ENCODE measurements around the gene BDH1. TPM values are rescaled to one million over a fixed set of nuclear protein-coding genes. Genes with fewer than 3 reads are reported as not detected.

BDH1 gene
- total and polyA plus RNA-seq, 2 of the 13 experiments (the other 11 are each of a cell fraction or from before 2014, with no cell fraction given): 21.2 to 71.9 TPM

DNA sequence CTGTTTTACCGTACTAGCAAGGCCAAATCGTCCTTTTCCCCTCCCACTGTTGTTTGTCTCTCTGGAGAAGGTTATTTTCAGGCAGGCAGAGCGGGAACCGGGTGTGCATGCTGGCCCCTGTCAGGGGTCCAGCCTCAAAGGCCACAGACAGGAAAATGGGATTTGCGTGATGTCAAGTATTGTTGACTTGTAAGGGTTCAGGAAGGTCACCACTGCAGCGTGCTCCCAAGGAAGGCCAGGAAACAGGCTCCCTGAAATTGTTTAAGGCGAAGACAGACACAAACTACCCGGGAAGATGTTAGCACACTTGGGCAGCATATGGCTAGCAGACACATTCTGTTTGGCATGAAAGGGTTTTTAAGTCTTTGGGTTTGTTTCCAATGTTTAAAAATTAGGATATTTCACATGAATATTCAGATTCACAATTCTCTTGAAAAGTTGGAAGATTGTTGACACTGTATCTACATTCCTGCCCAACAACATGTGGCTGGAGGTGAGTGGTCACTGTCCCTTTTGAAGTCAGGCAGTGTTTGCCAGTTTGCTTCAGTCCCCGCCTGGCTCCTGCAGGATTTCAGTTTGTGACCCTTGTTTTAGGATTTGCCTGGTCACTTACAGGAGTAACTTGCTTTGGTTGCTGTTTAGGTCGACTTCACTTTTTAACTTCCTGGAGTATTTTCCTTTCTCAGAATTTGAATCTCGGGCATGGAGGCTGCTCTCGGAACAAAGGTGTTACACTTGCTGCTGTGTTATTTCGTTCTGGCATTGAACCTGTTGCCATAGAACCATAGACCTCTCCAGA lies 90.4 kb downstream of the BDH1 start (continued):
- TF ChIP-seq BCL6 (CRISPR knock-in tag; IDR thresholded peaks at IDR 0.05) (peak; percentile 67), ZSCAN9 (CRISPR knock-in tag; IDR thresholded peaks at IDR 0.05; ENCODE audit: borderline replicate concordance) (peak; percentile 79; the same call in 1 of the 2 replicates), ZFP36L2 (CRISPR knock-in tag; IDR thresholded peaks at IDR 0.05) (no peak), ZNF331 (CRISPR knock-in tag; IDR thresholded peaks at IDR 0.05) (peak; percentile 58), XBP1 (CRISPR knock-in tag; IDR thresholded peaks at IDR 0.05) (peak; percentile 48; the same call in 1 of the 2 replicates), MIXL1 (CRISPR knock-in tag; IDR thresholded peaks at IDR 0.05) (peak; percentile 67; the same call in 1 of the 2 replicates), PHF8 (CRISPR knock-in tag; IDR thresholded peaks at IDR 0.05) (peak; percentile 41; the same call in 1 of the 2 replicates), YEATS4 (CRISPR knock-in tag; IDR thresholded peaks at IDR 0.05; ENCODE audit: borderline replicate concordance) (peak; percentile 56; the same call in 1 of the 2 replicates), RARA (CRISPR knock-in tag; IDR thresholded peaks at IDR 0.05) (peak; percentile 96), ZNF788 (CRISPR knock-in tag; IDR thresholded peaks at IDR 0.05; ENCODE audit: borderline replicate concordance) (no peak), ZNF335 (CRISPR knock-in tag; IDR thresholded peaks at IDR 0.05) (peak; percentile 62), FOXJ3 (CRISPR knock-in tag; IDR thresholded peaks at IDR 0.05; ENCODE audit: borderline replicate concordance) (peak; percentile 40; the same call in 1 of the 2 replicates), GATA4 (IDR thresholded peaks at IDR 0.05; ENCODE audit: borderline replicate concordance, low read depth) (0 out of 2 replicates have a peak, but pooled peaks have one; percentile 45), CBX1 (IDR thresholded peaks at IDR 0.05; ENCODE audit: low read depth) (no peak)
- TF ChIP-seq, protein P1, sequence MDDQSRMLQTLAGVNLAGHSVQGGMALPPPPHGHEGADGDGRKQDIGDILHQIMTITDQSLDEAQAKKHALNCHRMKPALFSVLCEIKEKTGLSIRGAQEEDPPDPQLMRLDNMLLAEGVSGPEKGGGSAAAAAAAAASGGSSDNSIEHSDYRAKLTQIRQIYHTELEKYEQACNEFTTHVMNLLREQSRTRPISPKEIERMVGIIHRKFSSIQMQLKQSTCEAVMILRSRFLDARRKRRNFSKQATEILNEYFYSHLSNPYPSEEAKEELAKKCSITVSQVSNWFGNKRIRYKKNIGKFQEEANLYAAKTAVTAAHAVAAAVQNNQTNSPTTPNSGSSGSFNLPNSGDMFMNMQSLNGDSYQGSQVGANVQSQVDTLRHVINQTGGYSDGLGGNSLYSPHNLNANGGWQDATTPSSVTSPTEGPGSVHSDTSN (CRISPR knock-in tag; IDR thresholded peaks at IDR 0.05; ENCODE audit: borderline replicate concordance): 0 out of 2 replicates have a peak, but pooled peaks have one; percentile 43
- TF ChIP-seq, protein P2, sequence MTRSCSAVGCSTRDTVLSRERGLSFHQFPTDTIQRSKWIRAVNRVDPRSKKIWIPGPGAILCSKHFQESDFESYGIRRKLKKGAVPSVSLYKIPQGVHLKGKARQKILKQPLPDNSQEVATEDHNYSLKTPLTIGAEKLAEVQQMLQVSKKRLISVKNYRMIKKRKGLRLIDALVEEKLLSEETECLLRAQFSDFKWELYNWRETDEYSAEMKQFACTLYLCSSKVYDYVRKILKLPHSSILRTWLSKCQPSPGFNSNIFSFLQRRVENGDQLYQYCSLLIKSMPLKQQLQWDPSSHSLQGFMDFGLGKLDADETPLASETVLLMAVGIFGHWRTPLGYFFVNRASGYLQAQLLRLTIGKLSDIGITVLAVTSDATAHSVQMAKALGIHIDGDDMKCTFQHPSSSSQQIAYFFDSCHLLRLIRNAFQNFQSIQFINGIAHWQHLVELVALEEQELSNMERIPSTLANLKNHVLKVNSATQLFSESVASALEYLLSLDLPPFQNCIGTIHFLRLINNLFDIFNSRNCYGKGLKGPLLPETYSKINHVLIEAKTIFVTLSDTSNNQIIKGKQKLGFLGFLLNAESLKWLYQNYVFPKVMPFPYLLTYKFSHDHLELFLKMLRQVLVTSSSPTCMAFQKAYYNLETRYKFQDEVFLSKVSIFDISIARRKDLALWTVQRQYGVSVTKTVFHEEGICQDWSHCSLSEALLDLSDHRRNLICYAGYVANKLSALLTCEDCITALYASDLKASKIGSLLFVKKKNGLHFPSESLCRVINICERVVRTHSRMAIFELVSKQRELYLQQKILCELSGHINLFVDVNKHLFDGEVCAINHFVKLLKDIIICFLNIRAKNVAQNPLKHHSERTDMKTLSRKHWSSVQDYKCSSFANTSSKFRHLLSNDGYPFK (CRISPR knock-in tag; IDR thresholded peaks at IDR 0.05; ENCODE audit: borderline replicate concordance): 0 out of 2 replicates have a peak, but pooled peaks have one; percentile 55
- TF ChIP-seq, protein P3, sequence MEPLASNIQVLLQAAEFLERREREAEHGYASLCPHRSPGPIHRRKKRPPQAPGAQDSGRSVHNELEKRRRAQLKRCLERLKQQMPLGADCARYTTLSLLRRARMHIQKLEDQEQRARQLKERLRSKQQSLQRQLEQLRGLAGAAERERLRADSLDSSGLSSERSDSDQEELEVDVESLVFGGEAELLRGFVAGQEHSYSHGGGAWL (CRISPR knock-in tag; IDR thresholded peaks at IDR 0.05): peak; percentile 70; the same call in 1 of the 2 replicates
- TF ChIP-seq, protein P4, sequence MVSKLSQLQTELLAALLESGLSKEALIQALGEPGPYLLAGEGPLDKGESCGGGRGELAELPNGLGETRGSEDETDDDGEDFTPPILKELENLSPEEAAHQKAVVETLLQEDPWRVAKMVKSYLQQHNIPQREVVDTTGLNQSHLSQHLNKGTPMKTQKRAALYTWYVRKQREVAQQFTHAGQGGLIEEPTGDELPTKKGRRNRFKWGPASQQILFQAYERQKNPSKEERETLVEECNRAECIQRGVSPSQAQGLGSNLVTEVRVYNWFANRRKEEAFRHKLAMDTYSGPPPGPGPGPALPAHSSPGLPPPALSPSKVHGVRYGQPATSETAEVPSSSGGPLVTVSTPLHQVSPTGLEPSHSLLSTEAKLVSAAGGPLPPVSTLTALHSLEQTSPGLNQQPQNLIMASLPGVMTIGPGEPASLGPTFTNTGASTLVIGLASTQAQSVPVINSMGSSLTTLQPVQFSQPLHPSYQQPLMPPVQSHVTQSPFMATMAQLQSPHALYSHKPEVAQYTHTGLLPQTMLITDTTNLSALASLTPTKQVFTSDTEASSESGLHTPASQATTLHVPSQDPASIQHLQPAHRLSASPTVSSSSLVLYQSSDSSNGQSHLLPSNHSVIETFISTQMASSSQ (IDR thresholded peaks at IDR 0.05; ENCODE audit: low read depth): 0 out of 2 replicates have a peak, but pooled peaks have one; percentile 15
- TF ChIP-seq, protein P4 (CRISPR knock-in tag; IDR thresholded peaks at IDR 0.05; ENCODE audit: borderline replicate concordance): no peak
- TF ChIP-seq, protein P5, sequence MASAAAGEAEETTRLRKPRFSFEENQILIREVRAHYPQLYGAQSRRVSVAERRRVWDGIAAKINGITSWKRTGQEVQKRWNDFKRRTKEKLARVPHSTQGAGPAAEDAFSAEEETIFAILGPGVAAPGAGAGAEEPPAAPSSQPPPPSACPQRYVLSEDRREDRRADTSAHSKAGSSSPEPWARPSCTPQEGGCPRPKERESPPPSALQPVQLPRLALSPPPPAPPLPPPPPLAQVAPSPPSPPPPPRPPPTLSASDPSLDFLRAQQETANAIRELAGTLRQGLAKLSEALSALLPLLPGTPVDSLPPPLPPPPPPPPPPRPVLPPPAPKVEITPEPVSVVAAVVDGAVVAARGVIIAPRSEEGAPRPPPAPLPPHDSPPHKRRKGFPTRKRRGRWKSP (CRISPR knock-in tag; IDR thresholded peaks at IDR 0.05): no peak
